Liver (tissue), 9 donors: ENCODE data around the gene DISC1. TPM values are rescaled to one million over a fixed set of nuclear protein-coding genes. Genes with fewer than 3 reads are reported as not detected.
"Not testable (repeated sequence)": the region's sequence is repeated elsewhere in the genome, so short reads cannot be mapped to it uniquely, and the experiment has no call there.

Experiments
- DNase-seq: peaks from one replicate; pipeline ENCODE4 v3.0.0-alpha.2; 2017; ENCODE audit warnings: low spot score
- H3K27ac ChIP-seq, 2 donors: one replicate each; pipeline ENCODE4 v1.7.0; 2013; ENCODE audit warnings: inconsistent platforms in 2 of 2, low read length in 2 of 2, control low read depth in 1 of 2, low read depth in 1 of 2, mild to moderate bottlenecking in 1 of 2
- H3K27me3 ChIP-seq, 4 donors: one replicate each; pipeline versions ENCODE4 v1.6.1 to v1.7.0; 2013; ENCODE audit warnings: low read length in 3 of 4, inconsistent platforms in 1 of 4, mild to moderate bottlenecking in 1 of 4, moderate library complexity in 1 of 4; ENCODE audit not compliant: control insufficient read depth in 4 of 4, insufficient read depth in 4 of 4
- H3K36me3 ChIP-seq, 4 donors: one replicate each; pipeline versions ENCODE4 v1.6.1 to v1.7.0; 2013; ENCODE audit warnings: low read length in 3 of 4, mild to moderate bottlenecking in 3 of 4, low read depth in 1 of 4, moderate library complexity in 1 of 4; ENCODE audit not compliant: control insufficient read depth in 4 of 4, insufficient read depth in 3 of 4
- H3K4me1 ChIP-seq, 4 donors: one replicate each; pipeline versions ENCODE4 v1.6.1 to v1.7.0; 2013; ENCODE audit warnings: low read length in 3 of 4, mild to moderate bottlenecking in 3 of 4, moderate library complexity in 1 of 4; ENCODE audit not compliant: control insufficient read depth in 4 of 4, insufficient read depth in 4 of 4
- H3K4me3 ChIP-seq, 3 donors: one replicate each; pipeline versions ENCODE4 v1.6.1 to v1.7.0; 2013; ENCODE audit warnings: low read length in 3 of 3, control low read depth in 1 of 3, low read depth in 1 of 3, mild to moderate bottlenecking in 1 of 3
- H3K9ac ChIP-seq, 2 donors: one replicate each; pipeline ENCODE4 v1.7.0; 2013; ENCODE audit warnings: low read length in 2 of 2, mild to moderate bottlenecking in 2 of 2, moderate library complexity in 2 of 2, control low read depth in 1 of 2, low read depth in 1 of 2
- H3K9me3 ChIP-seq, 4 donors: one replicate each; pipeline versions ENCODE4 v1.6.1 to v1.7.0; 2013; ENCODE audit warnings: low read length in 3 of 4; ENCODE audit not compliant: control insufficient read depth in 4 of 4
- ATF3 ChIP-seq: IDR thresholded peaks from 2 replicates; pipeline ENCODE4 v1.6.1; 2016; ENCODE audit warnings: antibody characterized with exemption
- EGR1 ChIP-seq, 2 donors: IDR thresholded peaks; 2 replicates each; pipeline ENCODE4 v1.6.1; 2016 to 2018; ENCODE audit warnings: antibody characterized with exemption in 2 of 2, low read depth in 2 of 2
- FOXA1 ChIP-seq: IDR thresholded peaks from 2 replicates; pipeline ENCODE4 v1.6.1; 2016; ENCODE audit warnings: antibody characterized with exemption
- FOXA2 ChIP-seq: IDR thresholded peaks from 2 replicates; pipeline ENCODE4 v1.6.1; 2016; ENCODE audit warnings: antibody characterized with exemption
- GABPA ChIP-seq, 2 donors: IDR thresholded peaks in 1 of 2; conservative IDR thresholded peaks in 1 of 2; 2 replicates each; pipeline ENCODE4 v1.6.1; 2016; ENCODE audit warnings: antibody characterized with exemption in 2 of 2, mild to moderate bottlenecking in 1 of 2, moderate library complexity in 1 of 2
- HNF4A ChIP-seq, 2 donors: conservative IDR thresholded peaks; 2 replicates each; pipeline ENCODE4 v1.6.1; 2016; ENCODE audit warnings: antibody characterized with exemption in 2 of 2, mild to moderate bottlenecking in 2 of 2
- HNF4G ChIP-seq: IDR thresholded peaks from 2 replicates; pipeline ENCODE4 v1.6.1; 2016; ENCODE audit warnings: antibody characterized with exemption
- JUND ChIP-seq, 2 donors: IDR thresholded peaks; 2 replicates each; pipeline ENCODE4 v1.6.1; 2016; ENCODE audit warnings: antibody characterized with exemption in 2 of 2
- NR2F2 ChIP-seq: IDR thresholded peaks from 2 replicates; pipeline ENCODE4 v1.6.1; 2016; ENCODE audit warnings: antibody characterized with exemption
- RAD21 ChIP-seq, 2 donors: IDR thresholded peaks; 2 replicates each; pipeline ENCODE4 v1.6.1; 2016; ENCODE audit warnings: antibody characterized with exemption in 2 of 2, mild to moderate bottlenecking in 2 of 2
- REST ChIP-seq: IDR thresholded peaks from 2 replicates; pipeline ENCODE4 v1.6.1; 2016; ENCODE audit warnings: antibody characterized with exemption, mild to moderate bottlenecking
- RXRA ChIP-seq, 2 donors: IDR thresholded peaks; 2 replicates each; pipeline ENCODE4 v1.6.1; 2017 to 2018; ENCODE audit warnings: antibody characterized with exemption in 2 of 2, mild to moderate bottlenecking in 1 of 2
- SP1 ChIP-seq: IDR thresholded peaks from 2 replicates; pipeline ENCODE4 v1.6.1; 2018; ENCODE audit warnings: antibody characterized with exemption, mild to moderate bottlenecking
- TAF1 ChIP-seq: conservative IDR thresholded peaks from 2 replicates; pipeline ENCODE4 v1.6.1; 2016; ENCODE audit warnings: antibody characterized with exemption, mild to moderate bottlenecking
- YY1 ChIP-seq: IDR thresholded peaks from 2 replicates; pipeline ENCODE4 v1.6.1; 2016; ENCODE audit warnings: antibody characterized with exemption, mild to moderate bottlenecking
- WGBS: extraction: QIAGEN DNeasy Blood & Tissue Kit; methylation state at CpG from one replicate; pipeline ENCODE4 v1.1.7; 2013; 5-methylcytosine and 5-hydroxymethylcytosine counted together
- polyA plus RNA-seq, 2 donors: library from polyadenylated mRNA; stranded (reverse) in 1 of 2; unstranded in 1 of 2; fragments of 200-250 nt in 1 of 2; fragments of >200 nt in 1 of 2; fragmentation: Nextera tagmentation in 1 of 2; extraction: Ambion mirVana in 1 of 2; gene quantifications; one replicate each; pipeline versions ENCODE4 v1.2.1 to v1.2.3, GENCODE V29; 2013 to 2015
- total RNA-seq, 2 donors: library from RNA; depleted of rRNA; stranded (reverse); fragments of >200 nt; gene quantifications; one replicate each; pipeline ENCODE4 v1.2.3, GENCODE V29; 2014
- TF ChIP-seq, protein P1 (sequence below): IDR thresholded peaks from 2 replicates; pipeline ENCODE4 v1.6.1; 2016; ENCODE audit warnings: antibody characterized with exemption
- TF ChIP-seq, protein P2 (sequence below): IDR thresholded peaks from 2 replicates; pipeline ENCODE4 v1.6.1; 2016; ENCODE audit warnings: antibody characterized with exemption
- TF ChIP-seq, protein P3 (sequence below): fragments of 150-350 bp; IDR thresholded peaks from 2 replicates; pipeline ENCODE4 v1.5.1; 2017; ENCODE audit warnings: improper control_type of control experiment, low read depth, low read length; ENCODE audit not compliant: missing input control
- donor health status: healthy.
- donor health status: healthy.
- donor health status: healthy.
- donor health status: healthy.
- donor health status: healthy.

DISC1 gene
- total and polyA plus RNA-seq, 4 donors: 0.45 to 6.3 (median 2.3) TPM

DNA sequence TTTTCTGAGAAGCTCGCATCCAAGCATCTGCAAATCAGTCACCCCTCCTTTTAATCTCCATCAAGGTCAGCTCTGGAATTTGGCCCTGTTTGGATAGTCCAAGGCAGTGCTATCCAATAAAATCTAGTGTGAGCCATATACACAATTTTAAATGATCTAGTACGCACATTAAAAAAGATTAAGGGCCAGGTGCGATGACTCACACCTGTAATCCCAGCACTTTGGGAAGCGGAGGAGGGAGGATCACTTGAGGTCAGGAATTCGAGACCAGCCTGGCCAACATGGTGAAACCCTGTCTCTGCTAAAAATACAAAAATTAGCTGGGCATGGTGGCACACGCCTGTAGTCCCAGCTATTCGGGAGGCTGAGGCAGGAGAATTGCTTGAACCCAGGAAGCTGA is 139.2 kb downstream of the DISC1 start:
- not testable (repeated sequence) for H3K27ac ChIP-seq, H3K4me3 ChIP-seq, H3K9me3 ChIP-seq, H3K27me3 ChIP-seq, DNase-seq, H3K9ac ChIP-seq, H3K36me3 ChIP-seq, H3K4me1 ChIP-seq
- WGBS: 93% methylated on average over 7 of the region's 7 CpGs

- Histone ChIP-seq H3K9ac (no peak overlapping the region), H3K27me3 (no peaks in the 10 kb centered on the region), H3K36me3 (no peaks in the 10 kb centered on the region), H3K9me3 (no peaks in the 10 kb centered on the region), H3K27ac (no peak overlapping the region), H3K4me3 (no peak overlapping the region), H3K4me1 (no peaks in the 10 kb centered on the region)
- no peak for TF ChIP-seq JUND (IDR thresholded peaks at IDR 0.05)
- TF ChIP-seq REST: no peak
- WGBS: 86% methylated on average over 4 of the region's 4 CpGs
- no peak for DNase-seq
Observed at GRCh38 chr1:231767471-231767870, 140.9 kb downstream of the DISC1 start.

- Histone ChIP-seq H3K27me3 (no peaks in the 10 kb centered on the region), H3K9me3 (no peaks in the 10 kb centered on the region), H3K4me3 (no peak overlapping the region), H3K4me1 (no peaks in the 10 kb centered on the region), H3K27ac (no peak overlapping the region), H3K36me3 (no peaks in the 10 kb centered on the region), H3K9ac (no peak overlapping the region)
- no peak for TF ChIP-seq FOXA1
- TF ChIP-seq GABPA (IDR thresholded peaks at IDR 0.05 in 1 of 2, conservative IDR thresholded peaks at IDR 0.05 in 1 of 2): no peak
- no peak for TF ChIP-seq RAD21 (IDR thresholded peaks at IDR 0.05)
- TF ChIP-seq NR2F2: no peak
- TF ChIP-seq, protein P1, sequence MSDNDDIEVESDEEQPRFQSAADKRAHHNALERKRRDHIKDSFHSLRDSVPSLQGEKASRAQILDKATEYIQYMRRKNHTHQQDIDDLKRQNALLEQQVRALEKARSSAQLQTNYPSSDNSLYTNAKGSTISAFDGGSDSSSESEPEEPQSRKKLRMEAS: no peak
- TF ChIP-seq EGR1 (IDR thresholded peaks at IDR 0.05; ENCODE audit: low read depth in 2 of 2): no peak
- no peak for TF ChIP-seq FOXA2
- no peak for TF ChIP-seq SP1
- no peak for TF ChIP-seq TAF1
- no peak for TF ChIP-seq RXRA (IDR thresholded peaks at IDR 0.05)
- TF ChIP-seq HNF4G: no peak
- TF ChIP-seq, protein P2, sequence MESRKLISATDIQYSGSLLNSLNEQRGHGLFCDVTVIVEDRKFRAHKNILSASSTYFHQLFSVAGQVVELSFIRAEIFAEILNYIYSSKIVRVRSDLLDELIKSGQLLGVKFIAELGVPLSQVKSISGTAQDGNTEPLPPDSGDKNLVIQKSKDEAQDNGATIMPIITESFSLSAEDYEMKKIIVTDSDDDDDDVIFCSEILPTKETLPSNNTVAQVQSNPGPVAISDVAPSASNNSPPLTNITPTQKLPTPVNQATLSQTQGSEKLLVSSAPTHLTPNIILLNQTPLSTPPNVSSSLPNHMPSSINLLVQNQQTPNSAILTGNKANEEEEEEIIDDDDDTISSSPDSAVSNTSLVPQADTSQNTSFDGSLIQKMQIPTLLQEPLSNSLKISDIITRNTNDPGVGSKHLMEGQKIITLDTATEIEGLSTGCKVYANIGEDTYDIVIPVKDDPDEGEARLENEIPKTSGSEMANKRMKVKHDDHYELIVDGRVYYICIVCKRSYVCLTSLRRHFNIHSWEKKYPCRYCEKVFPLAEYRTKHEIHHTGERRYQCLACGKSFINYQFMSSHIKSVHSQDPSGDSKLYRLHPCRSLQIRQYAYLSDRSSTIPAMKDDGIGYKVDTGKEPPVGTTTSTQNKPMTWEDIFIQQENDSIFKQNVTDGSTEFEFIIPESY: no peak
- no peak for TF ChIP-seq HNF4A (conservative IDR thresholded peaks at IDR 0.05)
- TF ChIP-seq, protein P3, sequence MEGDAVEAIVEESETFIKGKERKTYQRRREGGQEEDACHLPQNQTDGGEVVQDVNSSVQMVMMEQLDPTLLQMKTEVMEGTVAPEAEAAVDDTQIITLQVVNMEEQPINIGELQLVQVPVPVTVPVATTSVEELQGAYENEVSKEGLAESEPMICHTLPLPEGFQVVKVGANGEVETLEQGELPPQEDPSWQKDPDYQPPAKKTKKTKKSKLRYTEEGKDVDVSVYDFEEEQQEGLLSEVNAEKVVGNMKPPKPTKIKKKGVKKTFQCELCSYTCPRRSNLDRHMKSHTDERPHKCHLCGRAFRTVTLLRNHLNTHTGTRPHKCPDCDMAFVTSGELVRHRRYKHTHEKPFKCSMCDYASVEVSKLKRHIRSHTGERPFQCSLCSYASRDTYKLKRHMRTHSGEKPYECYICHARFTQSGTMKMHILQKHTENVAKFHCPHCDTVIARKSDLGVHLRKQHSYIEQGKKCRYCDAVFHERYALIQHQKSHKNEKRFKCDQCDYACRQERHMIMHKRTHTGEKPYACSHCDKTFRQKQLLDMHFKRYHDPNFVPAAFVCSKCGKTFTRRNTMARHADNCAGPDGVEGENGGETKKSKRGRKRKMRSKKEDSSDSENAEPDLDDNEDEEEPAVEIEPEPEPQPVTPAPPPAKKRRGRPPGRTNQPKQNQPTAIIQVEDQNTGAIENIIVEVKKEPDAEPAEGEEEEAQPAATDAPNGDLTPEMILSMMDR: no peak
- TF ChIP-seq REST: no peak
- TF ChIP-seq JUND (IDR thresholded peaks at IDR 0.05): no peak
- no peak for TF ChIP-seq ATF3
- TF ChIP-seq YY1: no peak
- 69% methylated on average over 1 of the region's 1 CpG for WGBS
- no peak for DNase-seq
Observed at GRCh38 chr1:231768416-231768815, 141.8 kb downstream of the DISC1 start.
